ENCODE measurements around the gene SOX8. TPM values are rescaled to one million over a fixed set of nuclear protein-coding genes. Genes with fewer than 3 reads are reported as not detected.

Gene SOX8
- total RNA-seq, 1 donor from 2014 or later: 4.3 TPM

DNA sequence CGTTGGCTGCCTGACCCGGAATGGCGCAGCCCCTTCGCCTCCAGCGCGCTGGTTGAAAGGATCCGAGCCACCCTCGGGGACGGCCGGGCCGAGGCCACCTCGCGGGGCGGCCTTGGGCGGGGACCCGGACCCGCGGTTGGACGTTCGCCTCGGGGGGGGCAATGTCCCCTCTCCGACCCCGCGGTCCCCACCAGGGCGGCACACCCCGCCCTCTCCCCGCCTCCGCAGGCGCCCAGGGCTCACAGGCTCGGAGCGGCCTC, 1.0 kb upstream of the SOX8 start:
- Mint-ChIP-seq H3K9me3 (ENCODE audit: unreplicated experiment) (no peaks in the 10 kb centered on the region), H3K36me3 (ENCODE audit: low read depth, unreplicated experiment) (peaks cover 7% of the 10 kb centered on the region), H3K27ac (ENCODE audit: unreplicated experiment) (no peak overlapping the region), H3K4me3 (ENCODE audit: unreplicated experiment) (no peak overlapping the region), H3K4me1 (ENCODE audit: unreplicated experiment) (no peaks in the 10 kb centered on the region), H3K27me3 (ENCODE audit: unreplicated experiment) (peaks cover 18% of the 10 kb centered on the region)
- TF ChIP-seq, protein P1, sequence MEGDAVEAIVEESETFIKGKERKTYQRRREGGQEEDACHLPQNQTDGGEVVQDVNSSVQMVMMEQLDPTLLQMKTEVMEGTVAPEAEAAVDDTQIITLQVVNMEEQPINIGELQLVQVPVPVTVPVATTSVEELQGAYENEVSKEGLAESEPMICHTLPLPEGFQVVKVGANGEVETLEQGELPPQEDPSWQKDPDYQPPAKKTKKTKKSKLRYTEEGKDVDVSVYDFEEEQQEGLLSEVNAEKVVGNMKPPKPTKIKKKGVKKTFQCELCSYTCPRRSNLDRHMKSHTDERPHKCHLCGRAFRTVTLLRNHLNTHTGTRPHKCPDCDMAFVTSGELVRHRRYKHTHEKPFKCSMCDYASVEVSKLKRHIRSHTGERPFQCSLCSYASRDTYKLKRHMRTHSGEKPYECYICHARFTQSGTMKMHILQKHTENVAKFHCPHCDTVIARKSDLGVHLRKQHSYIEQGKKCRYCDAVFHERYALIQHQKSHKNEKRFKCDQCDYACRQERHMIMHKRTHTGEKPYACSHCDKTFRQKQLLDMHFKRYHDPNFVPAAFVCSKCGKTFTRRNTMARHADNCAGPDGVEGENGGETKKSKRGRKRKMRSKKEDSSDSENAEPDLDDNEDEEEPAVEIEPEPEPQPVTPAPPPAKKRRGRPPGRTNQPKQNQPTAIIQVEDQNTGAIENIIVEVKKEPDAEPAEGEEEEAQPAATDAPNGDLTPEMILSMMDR (IDR thresholded peaks at IDR 0.05; ENCODE audit: unreplicated experiment): no peak
- no peak for DNase-seq (ENCODE audit: low spot score)

DNA sequence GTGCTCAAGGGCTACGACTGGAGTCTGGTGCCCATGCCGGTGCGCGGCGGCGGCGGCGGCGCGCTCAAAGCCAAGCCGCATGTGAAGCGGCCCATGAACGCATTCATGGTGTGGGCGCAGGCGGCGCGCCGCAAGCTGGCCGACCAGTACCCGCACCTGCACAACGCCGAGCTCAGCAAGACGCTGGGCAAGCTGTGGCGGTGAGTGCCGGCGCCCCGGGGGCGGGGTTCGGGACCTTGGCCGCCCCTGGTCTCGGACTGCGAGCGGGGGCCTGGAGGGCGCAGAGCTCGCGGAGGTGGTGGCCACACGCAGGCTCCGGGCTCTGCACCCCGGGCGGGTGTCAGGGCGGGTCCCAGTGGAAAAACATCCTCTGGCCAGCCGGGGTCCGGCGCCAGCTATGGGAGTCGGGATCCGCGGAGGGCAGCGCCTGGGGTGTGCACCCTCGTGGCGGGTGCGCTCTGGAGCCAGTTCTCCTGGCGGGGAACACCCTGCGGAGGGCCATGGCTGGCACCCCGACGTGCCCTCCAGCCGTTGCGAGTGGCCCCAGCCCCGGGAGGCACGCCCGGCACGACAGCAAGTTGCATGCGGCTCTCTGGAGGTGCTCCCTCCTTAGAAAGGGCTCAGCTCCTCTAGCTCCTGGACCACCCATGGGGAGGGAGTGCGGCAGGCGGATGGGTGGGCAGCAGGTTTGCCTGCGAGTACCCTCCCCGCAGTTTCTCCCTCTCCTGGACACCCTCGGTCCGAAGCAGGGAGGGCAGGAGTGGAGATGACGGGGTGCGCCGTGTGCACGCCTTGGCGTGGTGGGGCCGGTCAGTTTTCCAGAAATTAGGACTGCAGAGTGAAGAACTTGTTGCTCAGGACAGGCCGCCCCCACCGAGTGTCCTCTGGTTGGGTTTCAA, 824 bp downstream of the SOX8 start:
- Mint-ChIP-seq H3K9me3 (ENCODE audit: unreplicated experiment) (no peaks in the 10 kb centered on the region), H3K4me1 (ENCODE audit: unreplicated experiment) (no peaks in the 10 kb centered on the region), H3K4me3 (ENCODE audit: unreplicated experiment) (no peak overlapping the region), H3K27me3 (ENCODE audit: unreplicated experiment) (peaks cover 18% of the 10 kb centered on the region), H3K36me3 (ENCODE audit: low read depth, unreplicated experiment) (peaks cover 7% of the 10 kb centered on the region), H3K27ac (ENCODE audit: unreplicated experiment) (no peak overlapping the region)
- DNase-seq (ENCODE audit: low spot score): no peak
- TF ChIP-seq, protein P1 (IDR thresholded peaks at IDR 0.05; ENCODE audit: unreplicated experiment): no peak

DNA sequence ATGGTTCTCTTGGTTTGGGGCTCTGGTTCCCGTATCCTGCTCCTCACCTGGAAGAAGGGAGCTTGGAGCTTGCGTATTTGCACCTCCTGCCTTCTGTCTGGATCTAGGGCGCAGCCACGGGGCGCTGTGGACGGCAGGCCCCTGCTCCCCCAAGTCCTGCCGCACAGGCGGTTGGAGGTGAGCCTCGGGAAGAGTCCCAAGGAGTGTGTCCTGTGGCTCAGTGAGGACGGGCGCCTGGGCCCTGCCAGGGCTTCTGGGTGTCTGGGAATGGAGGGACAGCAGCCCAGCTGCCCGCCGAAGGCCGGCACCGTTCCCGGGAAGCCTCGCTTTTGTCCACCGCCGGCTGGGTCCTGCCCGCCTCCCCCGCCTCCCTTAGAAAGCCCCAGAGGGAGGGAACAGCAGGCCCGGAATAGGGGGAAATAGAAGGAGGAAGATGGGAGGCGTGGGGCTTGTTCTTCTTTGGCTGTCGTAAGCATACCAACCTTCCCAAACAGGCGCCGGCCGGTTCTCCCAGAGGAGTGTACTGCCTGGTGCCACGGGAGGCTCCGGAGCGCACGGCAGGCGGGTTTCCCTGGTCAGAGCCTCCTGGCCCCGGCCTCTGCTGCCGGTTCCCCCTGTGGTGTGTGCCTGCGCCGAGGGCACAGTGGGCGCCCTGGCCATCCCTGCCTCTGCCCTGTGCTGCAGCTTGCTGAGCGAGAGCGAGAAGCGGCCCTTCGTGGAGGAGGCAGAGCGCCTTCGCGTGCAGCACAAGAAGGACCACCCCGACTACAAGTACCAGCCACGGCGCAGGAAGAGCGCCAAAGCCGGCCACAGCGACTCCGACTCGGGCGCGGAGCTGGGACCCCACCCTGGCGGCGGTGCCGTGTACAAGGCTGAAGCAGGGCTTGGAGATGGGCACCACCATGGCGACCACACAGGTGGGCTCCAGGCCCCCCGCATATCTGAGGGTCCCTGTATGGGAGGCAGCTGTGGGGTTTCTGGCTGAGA, 1.8 kb downstream of the SOX8 start:
- no peak for DNase-seq (ENCODE audit: low spot score)
- Mint-ChIP-seq H3K27me3 (ENCODE audit: unreplicated experiment) (peaks cover 14% of the 10 kb centered on the region), H3K36me3 (ENCODE audit: low read depth, unreplicated experiment) (no peaks in the 10 kb centered on the region), H3K4me1 (ENCODE audit: unreplicated experiment) (no peaks in the 10 kb centered on the region), H3K27ac (ENCODE audit: unreplicated experiment) (no peak overlapping the region), H3K9me3 (ENCODE audit: unreplicated experiment) (no peaks in the 10 kb centered on the region), H3K4me3 (ENCODE audit: unreplicated experiment) (no peak overlapping the region)
- TF ChIP-seq, protein P1 (IDR thresholded peaks at IDR 0.05; ENCODE audit: unreplicated experiment): no peak

DNA sequence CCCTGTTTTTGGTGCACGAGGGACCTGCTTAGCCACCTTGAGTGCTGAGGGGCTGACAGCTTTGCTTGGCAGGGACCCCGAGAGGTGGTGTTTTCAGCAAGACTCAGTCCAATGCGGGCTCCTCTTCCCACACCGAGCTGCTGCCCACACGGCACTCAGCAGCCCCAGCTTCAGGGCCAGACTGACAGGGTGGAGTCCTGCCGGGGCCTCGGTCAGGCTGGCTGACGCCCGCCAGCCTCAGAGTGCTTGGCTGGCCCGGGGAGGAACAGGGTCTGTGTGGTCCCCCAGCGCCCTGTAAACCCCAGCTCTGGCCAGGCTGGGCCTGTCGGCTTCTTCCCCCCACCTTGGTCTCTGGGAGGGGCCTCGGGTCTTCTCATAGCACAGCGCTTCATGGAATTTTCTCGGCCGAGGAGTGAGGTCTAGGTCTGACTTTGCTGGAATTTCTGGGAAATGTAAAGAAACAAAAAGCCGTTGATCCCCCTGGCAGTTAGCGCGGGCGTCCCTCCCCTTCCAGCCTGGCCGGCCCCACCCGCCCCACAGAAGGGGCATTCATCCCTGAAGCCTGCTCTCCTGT, 2.6 kb downstream of the SOX8 start:
- H3K27ac Mint-ChIP-seq (ENCODE audit: unreplicated experiment): no peak overlapping the region
- TF ChIP-seq, protein P1 (IDR thresholded peaks at IDR 0.05; ENCODE audit: unreplicated experiment): no peak
- H3K4me1 Mint-ChIP-seq (ENCODE audit: unreplicated experiment): no peaks in the 10 kb centered on the region
- no peak for DNase-seq (ENCODE audit: low spot score)
- H3K27me3 Mint-ChIP-seq (ENCODE audit: unreplicated experiment): peaks cover 12% of the 10 kb centered on the region
- no peaks in the 10 kb centered on the region for H3K36me3 Mint-ChIP-seq (ENCODE audit: low read depth, unreplicated experiment)
- H3K9me3 Mint-ChIP-seq (ENCODE audit: unreplicated experiment): no peaks in the 10 kb centered on the region
- H3K4me3 Mint-ChIP-seq (ENCODE audit: unreplicated experiment): no peak overlapping the region
